ENCODE data around the gene ADAMTS18.

Gene ADAMTS18

GRCh38 chr16:77234611-77235010 lies 200.2 kb downstream of the ADAMTS18 start:
- H3K9me3 ChIP-seq (ENCODE audit: insufficient read depth, low read depth, low read length) = no peaks in the 10 kb centered on the region
- H3K9me2 ChIP-seq (replicated peaks; ENCODE audit: low read depth, low read length) = no peaks in the 10 kb centered on the region
- no peaks in the 10 kb centered on the region for H3K4me1 ChIP-seq (ENCODE audit: insufficient read depth, low read length, poor library complexity, severe bottlenecking)
- TF ChIP-seq CTCF (conservative IDR thresholded peaks at IDR 0.05; ENCODE audit: low read length) (no peak), EZH2phosphoT487 (IDR thresholded peaks at IDR 0.05; ENCODE audit: borderline replicate concordance) (no peak)
- H3K36me3 ChIP-seq (ENCODE audit: insufficient read depth, low read length) = no peaks in the 10 kb centered on the region
- H3F3A ChIP-seq (ENCODE audit: low read depth) = no peaks in the 10 kb centered on the region
- H3K4me2 ChIP-seq (ENCODE audit: low read depth, low read length, poor library complexity, severe bottlenecking) = no peak overlapping the region
- H3K27me3 ChIP-seq (ENCODE audit: insufficient read depth, low read length, poor library complexity, severe bottlenecking) = no peaks in the 10 kb centered on the region
- no peak overlapping the region for H3K4me3 ChIP-seq (ENCODE audit: low read length, poor library complexity, severe bottlenecking)
- no peaks in the 10 kb centered on the region for H3K79me2 ChIP-seq (ENCODE audit: insufficient read depth, low read length)
- H2AFZ ChIP-seq (ENCODE audit: low read length) = no peak overlapping the region
- H3K9ac ChIP-seq (ENCODE audit: low read depth, low read length, poor library complexity, severe bottlenecking) = no peak overlapping the region
- H4K20me1 ChIP-seq (ENCODE audit: insufficient read depth, low read length, poor library complexity, severe bottlenecking) = no peaks in the 10 kb centered on the region

GRCh38 chr16:77233799-77234519 lies 200.9 kb downstream of the ADAMTS18 start:
- TF ChIP-seq EZH2phosphoT487 (IDR thresholded peaks at IDR 0.05; ENCODE audit: borderline replicate concordance) = no peak
- no peak for TF ChIP-seq CTCF (conservative IDR thresholded peaks at IDR 0.05; ENCODE audit: low read length)
- Histone ChIP-seq H3K27me3 (ENCODE audit: insufficient read depth, low read length, poor library complexity, severe bottlenecking) (no peaks in the 10 kb centered on the region), H3K4me1 (ENCODE audit: insufficient read depth, low read length, poor library complexity, severe bottlenecking) (no peaks in the 10 kb centered on the region), H3K36me3 (ENCODE audit: insufficient read depth, low read length) (no peaks in the 10 kb centered on the region), H3K79me2 (ENCODE audit: insufficient read depth, low read length) (no peaks in the 10 kb centered on the region), H3K9ac (ENCODE audit: low read depth, low read length, poor library complexity, severe bottlenecking) (no peak overlapping the region), H3K9me3 (ENCODE audit: insufficient read depth, low read depth, low read length) (no peaks in the 10 kb centered on the region), H4K20me1 (ENCODE audit: insufficient read depth, low read length, poor library complexity, severe bottlenecking) (no peaks in the 10 kb centered on the region), H2AFZ (ENCODE audit: low read length) (no peak overlapping the region), H3K9me2 (replicated peaks; ENCODE audit: low read depth, low read length) (no peaks in the 10 kb centered on the region), H3F3A (ENCODE audit: low read depth) (no peaks in the 10 kb centered on the region), H3K4me3 (ENCODE audit: low read length, poor library complexity, severe bottlenecking) (no peak overlapping the region), H3K4me2 (ENCODE audit: low read depth, low read length, poor library complexity, severe bottlenecking) (no peak overlapping the region)
